KOPT-K1 (cell line): ENCODE data around the gene RBSN.

Source experiments
- H3K27ac ChIP-seq: fragments of 200-600 bp; sonication (generic); 2 replicates; pipeline ENCODE4 v1.5.1; 2016; ENCODE audit warnings: antibody characterized with exemption, mild to moderate bottlenecking, low read depth, low read length; ENCODE audit not compliant: poor library complexity, severe bottlenecking
- H3K36me3 ChIP-seq: fragments of 200-600 bp; sonication (generic); 2 replicates; pipeline ENCODE4 v1.5.1; 2017; ENCODE audit warnings: antibody characterized with exemption, mild to moderate bottlenecking, low read length, moderate library complexity; ENCODE audit not compliant: insufficient read depth
- H3K9me3 ChIP-seq: fragments of 200-600 bp; sonication (generic); 2 replicates; pipeline ENCODE4 v1.5.1; 2017; ENCODE audit warnings: antibody characterized with exemption, low read length, mild to moderate bottlenecking; ENCODE audit not compliant: insufficient read depth, poor library complexity, severe bottlenecking

The RBSN gene

GRCh38 chr3:15083252-15083651, 15.7 kb downstream of the RBSN start:
- peaks cover 88% of the 10 kb centered on the region for H3K36me3 ChIP-seq
- H3K27ac ChIP-seq: no peak overlapping the region
- no peaks in the 10 kb centered on the region for H3K9me3 ChIP-seq

- no peak overlapping the region for H3K27ac ChIP-seq
- H3K9me3 ChIP-seq: no peaks in the 10 kb centered on the region
- peaks cover 96% of the 10 kb centered on the region for H3K36me3 ChIP-seq
Observed at GRCh38 chr3:15081960-15082664, 16.8 kb downstream of the RBSN start.

GRCh38 chr3:15079091-15079490, 19.9 kb downstream of the RBSN start:
- peaks cover 98% of the 10 kb centered on the region for H3K36me3 ChIP-seq
- H3K9me3 ChIP-seq: no peaks in the 10 kb centered on the region
- no peak overlapping the region for H3K27ac ChIP-seq

GRCh38 chr3:15074500-15074899, 24.4 kb downstream of the RBSN start:
- peaks cover 91% of the 10 kb centered on the region for H3K36me3 ChIP-seq
- no peaks in the 10 kb centered on the region for H3K9me3 ChIP-seq
- no peak overlapping the region for H3K27ac ChIP-seq

- H3K9me3 ChIP-seq: no peaks in the 10 kb centered on the region
- peaks cover 65% of the 10 kb centered on the region for H3K36me3 ChIP-seq
- H3K27ac ChIP-seq: no peak overlapping the region
Observed at GRCh38 chr3:15071699-15072098, 27.2 kb downstream of the RBSN start.

GRCh38 chr3:15069441-15069840, 29.5 kb downstream of the RBSN start:
- Histone ChIP-seq H3K27ac (no peak overlapping the region), H3K36me3 (peaks cover 42% of the 10 kb centered on the region)

GRCh38 chr3:15066467-15066866, 32.5 kb downstream of the RBSN start:
- Histone ChIP-seq H3K27ac (no peak overlapping the region), H3K36me3 (peaks cover 19% of the 10 kb centered on the region), H3K9me3 (no peaks in the 10 kb centered on the region)

More at GRCh38 chr3:15069441-15069840, 29.5 kb downstream of the RBSN start:
- H3K9me3 ChIP-seq: no peaks in the 10 kb centered on the region

- H3K27ac ChIP-seq: peak overlapping the region; percentile 81
- peaks cover 18% of the 10 kb centered on the region for H3K36me3 ChIP-seq
- no peaks in the 10 kb centered on the region for H3K9me3 ChIP-seq
Observed at GRCh38 chr3:15065550-15066007, 33.4 kb downstream of the RBSN start.

- peak within 1 kb of the TSS; percentile 81 for H3K27ac ChIP-seq
- no peaks in the 10 kb centered on the region for H3K9me3 ChIP-seq
- H3K36me3 ChIP-seq: peaks cover 18% of the 10 kb centered on the region
Observed at GRCh38 chr3:15064835-15065549, 34.0 kb downstream of the RBSN start, which contains the start of gene MRPS25. MRPS25 (minus strand) TSS chr3:15065315; CDS start chr3:15065194, 121 bp downstream.

- Histone ChIP-seq H3K27ac (peak overlapping the region; percentile 81), H3K9me3 (no peaks in the 10 kb centered on the region), H3K36me3 (peaks cover 24% of the 10 kb centered on the region)
Observed at GRCh38 chr3:15064299-15064834, 34.6 kb downstream of the RBSN start.

GRCh38 chr3:15063656-15064286, 35.2 kb downstream of the RBSN start:
- no peaks in the 10 kb centered on the region for H3K9me3 ChIP-seq
- peaks cover 30% of the 10 kb centered on the region for H3K36me3 ChIP-seq
- H3K27ac ChIP-seq: peak overlapping the region; percentile 81

- peaks cover 35% of the 10 kb centered on the region for H3K36me3 ChIP-seq
- peak overlapping the region; percentile 81 for H3K27ac ChIP-seq
- no peaks in the 10 kb centered on the region for H3K9me3 ChIP-seq
Observed at GRCh38 chr3:15063238-15063637, 35.7 kb downstream of the RBSN start.

- Histone ChIP-seq H3K36me3 (peaks cover 67% of the 10 kb centered on the region), H3K9me3 (no peaks in the 10 kb centered on the region), H3K27ac (no peak overlapping the region)
Observed at GRCh38 chr3:15060029-15060428, 38.9 kb downstream of the RBSN start.

- H3K27ac ChIP-seq: no peak overlapping the region
- H3K36me3 ChIP-seq: peaks cover 92% of the 10 kb centered on the region
- H3K9me3 ChIP-seq: no peaks in the 10 kb centered on the region
Observed at GRCh38 chr3:15056676-15057404, 42.1 kb downstream of the RBSN start.
